Keratinocyte (primary cell): Measurements from ENCODE around the gene LRRC71. TPM values are rescaled to one million over a fixed set of nuclear protein-coding genes. Genes with fewer than 3 reads are reported as not detected.

Experiments used
- DNase-seq: peaks from one replicate; pipeline ENCODE4 v3.0.0-alpha.2; 2011; ENCODE audit warnings: low read depth, missing footprints, low spot score
- FAIRE-seq: peaks from 2 replicates; lab custom pipeline; 2011; peaks lifted over from hg19 to GRCh38; lab: Jason Lieb, UNC
- H2AFZ ChIP-seq: 2 replicates; pipeline ENCODE4 v1.6.0; 2012; ENCODE audit warnings: low read length, control low read depth, inconsistent platforms; ENCODE audit not compliant: control insufficient read depth
- H3K27ac ChIP-seq: 2 replicates; pipeline ENCODE4 v1.5.1; 2011; ENCODE audit warnings: low read length; ENCODE audit not compliant: control insufficient read depth, insufficient read depth
- H3K27me3 ChIP-seq: 3 replicates; pipeline ENCODE4 v1.6.0; 2011; ENCODE audit warnings: low read length; ENCODE audit not compliant: control insufficient read depth, insufficient read depth; ENCODE audit errors: extremely low read depth
- H3K36me3 ChIP-seq, 2 experiments: 2 replicates in 1 of 2; 3 replicates in 1 of 2; pipeline ENCODE4 v1.5.1; 2011; ENCODE audit warnings: low read length in 2 of 2, mild to moderate bottlenecking in 1 of 2; ENCODE audit not compliant: control insufficient read depth in 2 of 2, insufficient read depth in 2 of 2; ENCODE audit errors: extremely low read depth in 1 of 2
- H3K4me1 ChIP-seq: 3 replicates; pipeline ENCODE4 v1.5.1; 2011; ENCODE audit warnings: low read length; ENCODE audit not compliant: control insufficient read depth, insufficient read depth; ENCODE audit errors: extremely low read depth
- H3K4me2 ChIP-seq: 3 replicates; pipeline ENCODE4 v1.6.0; 2011; ENCODE audit warnings: low read depth, low read length; ENCODE audit not compliant: control insufficient read depth, insufficient read depth; ENCODE audit errors: extremely low read depth
- H3K4me3 ChIP-seq, 3 experiments: fragments of 200-600 bp in 1 of 3; sonication (generic) in 1 of 3; 2 replicates in 2 of 3; 3 replicates in 1 of 3; pipeline ENCODE4 v1.5.1; 2011 to 2016; ENCODE audit warnings: low read length in 3 of 3, mild to moderate bottlenecking in 3 of 3, control low read depth in 2 of 3, inconsistent platforms in 1 of 3, low read depth in 1 of 3, mixed read lengths in 1 of 3, mixed run types in 1 of 3, moderate library complexity in 1 of 3; ENCODE audit not compliant: control insufficient read depth in 2 of 3, insufficient read depth in 2 of 3; ENCODE audit errors: extremely low read depth in 1 of 3
- H3K79me2 ChIP-seq: 2 replicates; pipeline ENCODE4 v1.6.0; 2012; ENCODE audit warnings: low read length; ENCODE audit not compliant: control insufficient read depth, insufficient read depth
- H3K9ac ChIP-seq: 3 replicates; pipeline ENCODE4 v1.6.0; 2011; ENCODE audit warnings: low read length; ENCODE audit not compliant: control insufficient read depth, insufficient read depth; ENCODE audit errors: extremely low read depth
- H3K9me1 ChIP-seq: 3 replicates; pipeline ENCODE4 v1.6.0; 2011; ENCODE audit warnings: low read length; ENCODE audit not compliant: control insufficient read depth, insufficient read depth; ENCODE audit errors: extremely low read depth
- H3K9me3 ChIP-seq: 2 replicates; pipeline ENCODE4 v1.5.1; 2012; ENCODE audit warnings: low read depth, low read length; ENCODE audit not compliant: control insufficient read depth
- H4K20me1 ChIP-seq: 3 replicates; pipeline ENCODE4 v1.6.0; 2011; ENCODE audit warnings: low read length; ENCODE audit not compliant: control insufficient read depth, insufficient read depth; ENCODE audit errors: extremely low read depth
- EZH2 ChIP-seq: IDR thresholded peaks from one replicate; pipeline ENCODE4 v1.6.1; 2012; ENCODE audit warnings: inconsistent platforms, mild to moderate bottlenecking, low read length, moderate library complexity
- dilution Hi-C: fragments of 300-500 bp; cut with MboI; formaldehyde crosslinking; loops from one replicate; pipeline ENCODE4 v1.7.0; 2020; ENCODE audit warnings: low sequenced_read_pairs; ENCODE audit not compliant: extremely low pct_ligation_motif_present
- polyA plus RNA-seq, 5 experiments: library from polyadenylated mRNA; depleted of rRNA in 3 of 5; stranded (reverse) in 3 of 5; stranded (forward) in 1 of 5; unstranded in 1 of 5; fragments of >200 nt; gene quantifications; 1 replicate in 1 of 5; 2 replicates in 3 of 5; 3 replicates in 1 of 5; pipeline versions ENCODE4 v1.2.1 to v1.2.3, GENCODE V29; 2011 to 2012; ENCODE audit warnings: missing spikeins in 2 of 5, low read depth in 1 of 5, low replicate concordance in 1 of 5
- TF ChIP-seq, protein P1 (sequence below), 3 experiments: IDR thresholded peaks in 1 of 3; conservative IDR thresholded peaks in 1 of 3; optimal IDR thresholded peaks in 1 of 3; 2 replicates in 2 of 3; 3 replicates in 1 of 3; pipeline versions ENCODE3 to v1.5.1; 2011; ENCODE audit warnings: low read length in 3 of 3, mild to moderate bottlenecking in 3 of 3, moderate library complexity in 2 of 3, control low read depth in 1 of 3, inconsistent platforms in 1 of 3; ENCODE audit not compliant: insufficient read depth in 2 of 3; ENCODE audit errors: extremely low read depth in 1 of 3

Gene LRRC71
- polyA plus RNA-seq, 1 donor (not counting 4 experiments of a cell fraction or from before 2014, with no cell fraction given), result not detected

DNA sequence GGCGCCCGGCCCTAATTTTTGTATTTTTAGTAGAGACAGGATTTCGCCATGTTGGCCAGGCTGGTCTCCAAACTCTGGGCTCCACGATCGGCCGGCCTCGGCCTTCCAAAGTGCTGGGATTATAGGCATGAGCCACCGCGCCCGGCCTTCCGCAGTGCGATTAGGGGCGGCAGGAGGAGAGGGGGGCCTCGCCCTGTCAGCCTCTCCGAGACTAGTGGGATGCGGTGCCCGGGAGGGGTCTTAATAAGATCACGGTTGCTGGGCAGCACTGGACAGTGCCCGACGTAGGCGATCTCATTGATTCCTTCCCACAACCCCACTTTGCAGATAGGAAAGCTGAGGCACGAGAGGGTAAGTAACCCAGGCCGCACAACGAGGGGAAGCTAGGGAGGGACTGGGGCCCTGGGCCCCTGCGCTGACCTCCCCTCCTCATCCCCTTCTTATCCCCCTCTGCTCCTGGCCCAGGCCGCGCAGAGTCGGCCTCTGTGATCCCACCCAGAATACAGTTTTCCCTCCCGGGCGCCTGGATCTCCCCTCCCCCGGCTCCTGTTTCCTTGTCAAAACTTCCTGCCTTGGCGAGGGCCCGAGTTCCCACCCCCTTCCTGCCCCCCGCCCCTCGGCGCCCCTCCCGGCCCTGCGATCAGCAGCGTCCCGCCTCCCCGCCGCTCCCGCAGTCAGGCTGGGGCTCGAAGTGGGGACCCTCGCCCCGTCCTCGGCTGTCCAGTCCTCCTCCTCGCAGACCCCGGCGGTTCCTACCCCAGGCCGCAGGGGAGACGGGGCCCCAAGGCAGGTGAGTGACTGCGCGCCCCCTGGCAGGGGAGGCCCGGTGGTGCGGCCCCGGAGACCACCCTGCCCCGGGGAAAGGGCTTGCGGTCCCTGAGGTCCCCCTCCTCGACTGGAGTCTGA lies 27.1 kb upstream of the LRRC71 start, which contains the start of gene PEAR1:
Gene PEAR1 (plus strand): TSS at position 671 of the 906 bp plus-strand sequence. CDS start 10,209 bp downstream, outside the sequence.
- dilution Hi-C loops, result no loop called here
- Histone ChIP-seq H3K4me3 (peak within 1 kb of the TSS in 1 of 3 experiments; percentile 51), H2AFZ (no peak within 1 kb of the TSS), H3K4me1 (peaks cover 31% of the 10 kb centered on the region), H3K36me3 (no peaks in the 10 kb centered on the region), H3K9ac (peak within 1 kb of the TSS; percentile 22), H3K9me3 (no peaks in the 10 kb centered on the region), H3K27me3 (peaks cover 4% of the 10 kb centered on the region), H3K9me1 (no peaks in the 10 kb centered on the region), H3K4me2 (peak within 1 kb of the TSS; percentile 88), H3K27ac (no peak within 1 kb of the TSS), H4K20me1 (no peaks in the 10 kb centered on the region), H3K79me2 (no peaks in the 10 kb centered on the region)
- TF ChIP-seq, protein P1, sequence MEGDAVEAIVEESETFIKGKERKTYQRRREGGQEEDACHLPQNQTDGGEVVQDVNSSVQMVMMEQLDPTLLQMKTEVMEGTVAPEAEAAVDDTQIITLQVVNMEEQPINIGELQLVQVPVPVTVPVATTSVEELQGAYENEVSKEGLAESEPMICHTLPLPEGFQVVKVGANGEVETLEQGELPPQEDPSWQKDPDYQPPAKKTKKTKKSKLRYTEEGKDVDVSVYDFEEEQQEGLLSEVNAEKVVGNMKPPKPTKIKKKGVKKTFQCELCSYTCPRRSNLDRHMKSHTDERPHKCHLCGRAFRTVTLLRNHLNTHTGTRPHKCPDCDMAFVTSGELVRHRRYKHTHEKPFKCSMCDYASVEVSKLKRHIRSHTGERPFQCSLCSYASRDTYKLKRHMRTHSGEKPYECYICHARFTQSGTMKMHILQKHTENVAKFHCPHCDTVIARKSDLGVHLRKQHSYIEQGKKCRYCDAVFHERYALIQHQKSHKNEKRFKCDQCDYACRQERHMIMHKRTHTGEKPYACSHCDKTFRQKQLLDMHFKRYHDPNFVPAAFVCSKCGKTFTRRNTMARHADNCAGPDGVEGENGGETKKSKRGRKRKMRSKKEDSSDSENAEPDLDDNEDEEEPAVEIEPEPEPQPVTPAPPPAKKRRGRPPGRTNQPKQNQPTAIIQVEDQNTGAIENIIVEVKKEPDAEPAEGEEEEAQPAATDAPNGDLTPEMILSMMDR (optimal IDR thresholded peaks at IDR 0.05 in 1 of 3, IDR thresholded peaks at IDR 0.05 in 1 of 3, conservative IDR thresholded peaks at IDR 0.05 in 1 of 3; ENCODE audit: extremely low read depth in 1 of 3, insufficient read depth in 2 of 3, low read length in 3 of 3), result no peak
- TF ChIP-seq EZH2, result no peak
- DNase-seq (no peak), FAIRE-seq (no peak)

DNA sequence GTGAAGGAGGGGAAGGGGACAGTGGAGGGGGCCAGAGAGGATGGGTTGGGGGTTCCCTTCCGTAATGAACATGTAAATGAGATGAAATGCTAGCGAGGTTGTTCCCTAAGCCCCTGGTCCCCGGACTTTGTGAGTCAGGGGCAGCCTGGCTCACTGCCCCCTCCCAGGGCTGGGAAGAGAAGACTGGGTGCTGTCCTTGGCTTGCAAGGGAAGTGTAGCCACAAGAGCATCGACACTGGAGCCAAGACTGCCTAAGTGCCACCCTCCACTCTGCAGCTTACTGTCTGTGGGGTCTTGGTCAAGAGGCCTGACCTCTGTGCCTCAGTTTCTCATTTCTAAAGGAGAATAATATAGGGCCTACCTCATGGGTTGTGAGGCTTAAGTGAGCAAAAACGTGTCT lies 26.4 kb upstream of the LRRC71 start:
- DNase-seq (no peak), FAIRE-seq (no peak)
- Histone ChIP-seq H3K79me2 (no peaks in the 10 kb centered on the region), H4K20me1 (no peaks in the 10 kb centered on the region), H2AFZ (no peak overlapping the region), H3K4me2 (no peak overlapping the region), H3K36me3 (no peaks in the 10 kb centered on the region), H3K27me3 (no peaks in the 10 kb centered on the region), H3K4me3 (no peak overlapping the region), H3K9me1 (no peaks in the 10 kb centered on the region), H3K27ac (no peak overlapping the region), H3K9ac (no peak overlapping the region), H3K4me1 (peaks cover 37% of the 10 kb centered on the region), H3K9me3 (no peaks in the 10 kb centered on the region)
- TF ChIP-seq EZH2, result no peak
- TF ChIP-seq, protein P1 (optimal IDR thresholded peaks at IDR 0.05 in 1 of 3, IDR thresholded peaks at IDR 0.05 in 1 of 3, conservative IDR thresholded peaks at IDR 0.05 in 1 of 3; ENCODE audit: extremely low read depth in 1 of 3, insufficient read depth in 2 of 3, low read length in 3 of 3), result no peak
- dilution Hi-C loops, result no loop called here
